AG09309 (cell line): ENCODE data around the gene LAMA4.

Source experiments
- DNase-seq: peaks from one replicate; pipeline ENCODE4 v3.0.0-alpha.2; 2010; ENCODE audit warnings: low read depth
- H3K4me3 ChIP-seq: 2 replicates; pipeline ENCODE4 v1.5.1; 2011; ENCODE audit warnings: mild to moderate bottlenecking, low read depth, low read length, moderate library complexity; ENCODE audit not compliant: control insufficient read depth
- TF ChIP-seq, protein P1 (sequence below): IDR thresholded peaks from 2 replicates; pipeline ENCODE4 v1.5.1; 2011; ENCODE audit warnings: mild to moderate bottlenecking, low read depth, low read length, inconsistent platforms; ENCODE audit not compliant: insufficient read depth, control insufficient read depth; ENCODE audit errors: missing control alignments

LAMA4 gene

DNA sequence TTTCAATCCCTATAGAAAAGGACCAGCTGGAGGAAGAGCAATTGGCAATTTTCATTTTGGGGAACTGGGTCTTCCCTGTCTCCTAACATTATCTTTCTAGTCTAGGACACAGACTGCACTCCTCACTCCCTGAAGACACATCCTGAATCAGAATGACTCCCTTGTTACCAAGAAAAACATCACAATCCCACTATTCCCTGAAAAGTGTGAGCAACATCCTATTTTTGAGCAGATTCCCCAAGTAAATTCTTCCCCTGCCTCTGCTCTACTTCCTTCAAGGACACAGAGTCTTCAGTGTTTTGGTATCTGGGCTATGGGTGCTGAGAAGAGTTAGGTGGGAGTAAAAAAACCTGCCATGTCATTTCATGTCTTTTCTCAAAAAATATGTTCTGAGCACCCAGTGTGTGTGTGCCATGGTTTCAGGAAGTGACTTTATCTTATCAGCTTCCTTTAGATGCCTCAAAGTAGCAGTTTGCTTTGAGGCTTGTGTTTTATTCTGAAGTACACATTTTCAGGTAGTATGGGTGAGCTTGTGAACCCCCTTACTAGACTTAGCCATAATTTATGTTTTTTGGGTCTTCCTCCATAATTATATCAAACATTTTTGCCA, 12.4 kb downstream of the LAMA4 start:
- TF ChIP-seq, protein P1, sequence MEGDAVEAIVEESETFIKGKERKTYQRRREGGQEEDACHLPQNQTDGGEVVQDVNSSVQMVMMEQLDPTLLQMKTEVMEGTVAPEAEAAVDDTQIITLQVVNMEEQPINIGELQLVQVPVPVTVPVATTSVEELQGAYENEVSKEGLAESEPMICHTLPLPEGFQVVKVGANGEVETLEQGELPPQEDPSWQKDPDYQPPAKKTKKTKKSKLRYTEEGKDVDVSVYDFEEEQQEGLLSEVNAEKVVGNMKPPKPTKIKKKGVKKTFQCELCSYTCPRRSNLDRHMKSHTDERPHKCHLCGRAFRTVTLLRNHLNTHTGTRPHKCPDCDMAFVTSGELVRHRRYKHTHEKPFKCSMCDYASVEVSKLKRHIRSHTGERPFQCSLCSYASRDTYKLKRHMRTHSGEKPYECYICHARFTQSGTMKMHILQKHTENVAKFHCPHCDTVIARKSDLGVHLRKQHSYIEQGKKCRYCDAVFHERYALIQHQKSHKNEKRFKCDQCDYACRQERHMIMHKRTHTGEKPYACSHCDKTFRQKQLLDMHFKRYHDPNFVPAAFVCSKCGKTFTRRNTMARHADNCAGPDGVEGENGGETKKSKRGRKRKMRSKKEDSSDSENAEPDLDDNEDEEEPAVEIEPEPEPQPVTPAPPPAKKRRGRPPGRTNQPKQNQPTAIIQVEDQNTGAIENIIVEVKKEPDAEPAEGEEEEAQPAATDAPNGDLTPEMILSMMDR, result no peak
- DNase-seq, result no peak
- no peak overlapping the region for H3K4me3 ChIP-seq

DNA sequence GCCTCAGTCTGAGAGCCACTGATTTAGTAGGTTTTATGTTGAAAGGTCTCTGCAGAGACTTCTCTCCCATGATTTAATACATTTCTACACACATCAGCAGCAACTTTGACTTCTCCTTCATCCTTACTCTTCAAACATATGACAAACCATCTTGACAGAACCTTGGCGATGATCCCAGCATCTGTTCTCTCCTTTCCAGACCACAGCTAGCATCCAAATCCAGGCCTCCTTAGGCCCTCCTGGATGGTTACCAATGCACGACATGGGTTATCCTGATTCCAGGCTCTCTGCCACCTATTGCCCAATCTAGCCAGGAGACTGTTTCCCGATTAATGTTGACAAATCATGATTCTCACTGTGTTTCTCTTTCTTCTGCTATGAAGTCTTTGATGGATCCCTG, 16.8 kb downstream of the LAMA4 start:
- TF ChIP-seq, protein P1, result no peak
- H3K4me3 ChIP-seq, result no peak overlapping the region
- peak; percentile 96 for DNase-seq

DNA sequence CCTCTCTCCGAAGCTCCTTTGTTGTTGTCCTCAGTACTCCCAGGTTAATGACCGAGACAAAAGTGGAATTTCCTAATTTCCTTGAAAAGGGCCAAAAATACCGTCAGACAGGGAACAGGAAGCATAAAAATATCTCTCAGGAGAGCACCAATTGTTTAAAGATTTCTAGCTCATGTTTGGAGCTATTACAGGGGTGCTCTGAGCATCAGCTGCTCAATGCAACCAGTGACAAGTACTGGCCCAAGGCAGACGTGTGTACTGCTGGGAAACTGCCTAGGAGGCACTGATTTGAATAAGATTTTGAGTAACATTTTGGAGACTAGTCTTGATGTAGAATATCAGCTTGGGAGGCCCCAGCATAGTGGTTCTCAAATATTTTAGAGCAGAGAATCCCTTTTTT, 17.3 kb downstream of the LAMA4 start:
- H3K4me3 ChIP-seq, result no peak overlapping the region
- no peak for DNase-seq
- TF ChIP-seq, protein P1, result no peak

DNA sequence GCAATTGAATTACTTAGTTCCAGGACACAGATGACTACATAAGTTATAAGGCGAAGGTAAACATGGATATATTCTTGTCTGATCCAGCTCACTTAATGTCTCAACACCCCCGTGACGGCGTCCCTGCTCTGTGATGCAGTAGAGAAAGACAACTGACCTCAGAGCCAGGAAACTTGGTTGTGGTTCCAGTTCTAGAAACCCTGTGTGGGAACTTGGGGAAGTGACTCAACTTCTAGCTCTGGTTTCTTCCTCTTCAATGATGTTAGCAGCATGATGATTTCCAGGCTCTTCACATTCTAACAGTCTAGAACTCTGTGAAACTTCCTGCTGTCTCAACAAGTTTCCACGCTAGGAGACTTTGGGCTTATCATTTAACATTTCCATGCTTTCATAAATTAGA, 18.4 kb downstream of the LAMA4 start:
- no peak overlapping the region for H3K4me3 ChIP-seq
- no peak for DNase-seq
- TF ChIP-seq, protein P1, result no peak

DNA sequence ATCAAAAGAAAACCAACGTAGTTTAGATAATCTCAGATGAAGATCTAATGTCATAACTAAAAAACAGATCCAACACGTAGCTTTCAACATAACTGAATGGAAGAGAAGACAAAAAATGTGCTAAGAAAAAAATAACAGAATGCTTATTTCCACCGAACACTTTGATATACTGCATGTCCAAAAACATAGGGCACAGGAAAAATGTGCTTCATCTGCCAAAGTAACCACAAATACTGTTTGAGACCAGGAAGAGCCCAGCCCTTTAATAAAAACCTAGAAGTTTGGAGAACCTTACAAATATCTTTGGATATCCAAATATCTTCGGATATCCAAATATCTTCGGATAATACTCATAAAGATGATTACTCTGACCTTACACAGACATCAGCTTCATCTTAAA, 19.8 kb downstream of the LAMA4 start:
- no peak for DNase-seq
- no peak overlapping the region for H3K4me3 ChIP-seq
- TF ChIP-seq, protein P1, result no peak

DNA sequence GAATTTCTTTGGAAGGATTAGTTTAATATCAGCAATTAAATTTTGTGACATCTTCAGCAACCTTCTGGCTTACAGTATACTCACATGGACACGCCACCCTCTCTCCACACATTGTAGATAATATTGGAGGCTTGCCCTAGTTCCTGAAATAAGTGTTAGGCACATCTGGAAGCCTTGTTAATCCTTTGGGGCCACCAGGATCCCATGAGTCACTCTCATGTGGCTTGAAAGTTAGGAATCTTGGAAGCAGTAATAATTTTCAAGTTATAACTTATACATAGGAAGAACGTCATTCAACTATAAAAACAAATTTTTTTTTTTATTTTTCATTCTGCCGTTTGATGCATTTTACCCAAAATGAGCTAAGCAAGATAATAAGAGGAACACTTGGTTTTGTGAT, 20.5 kb downstream of the LAMA4 start:
- H3K4me3 ChIP-seq, result no peak overlapping the region
- no peak for DNase-seq
- TF ChIP-seq, protein P1, result no peak

DNA sequence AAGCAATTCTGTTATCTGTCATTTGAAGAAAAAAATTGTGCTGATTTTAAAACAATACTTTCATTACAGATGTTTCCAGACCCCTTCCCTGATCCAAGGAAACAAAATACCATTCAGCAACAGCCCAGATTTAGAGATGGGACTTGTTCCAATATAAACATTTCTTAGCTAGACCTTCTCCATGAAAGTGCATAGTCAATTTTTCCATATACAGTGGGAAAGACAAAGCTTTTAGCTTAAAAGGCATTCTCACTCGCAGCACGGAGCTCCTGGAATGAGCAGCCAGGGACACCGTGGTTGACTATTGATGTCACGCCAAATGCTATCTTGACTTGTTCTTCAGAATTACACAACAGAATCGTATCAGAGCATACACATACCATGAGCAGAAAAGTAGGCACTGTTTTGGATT, 21.5 kb downstream of the LAMA4 start:
- TF ChIP-seq, protein P1, result no peak
- no peak for DNase-seq
- no peak overlapping the region for H3K4me3 ChIP-seq
